PFSK-1 (cell line): ENCODE results near the gene GPR142.

Experiments
- REST ChIP-seq, 2 experiments: IDR thresholded peaks; 2 replicates each; pipeline versions ENCODE4 v1.6.1 to v1.8.0; 2011 to 2012; ENCODE audit warnings: low read depth in 2 of 2, low read length in 2 of 2, control low read depth in 1 of 2, inconsistent platforms in 1 of 2, mild to moderate bottlenecking in 1 of 2, moderate library complexity in 1 of 2; ENCODE audit not compliant: insufficient read depth in 1 of 2
- TAF1 ChIP-seq: IDR thresholded peaks from 2 replicates; pipeline ENCODE4 v1.6.1; 2012; ENCODE audit warnings: low read length, control low read depth, borderline replicate concordance; ENCODE audit not compliant: insufficient read depth

- TF ChIP-seq REST (IDR thresholded peaks at IDR 0.05; ENCODE audit: insufficient read depth in 1 of 2, low read depth in 2 of 2, low read length in 2 of 2) (no peak), TAF1 (no peak)
Measured at GRCh38 chr17:74343121-74343520, 24.2 kb upstream of the GPR142 start.
